ENCODE results near the gene ZBTB20. TPM values are rescaled to one million over a fixed set of nuclear protein-coding genes. Genes with fewer than 3 reads are reported as not detected.

The ZBTB20 gene
- total RNA-seq, 2 experiments from 2014 or later: 8.1 TPM

DNA sequence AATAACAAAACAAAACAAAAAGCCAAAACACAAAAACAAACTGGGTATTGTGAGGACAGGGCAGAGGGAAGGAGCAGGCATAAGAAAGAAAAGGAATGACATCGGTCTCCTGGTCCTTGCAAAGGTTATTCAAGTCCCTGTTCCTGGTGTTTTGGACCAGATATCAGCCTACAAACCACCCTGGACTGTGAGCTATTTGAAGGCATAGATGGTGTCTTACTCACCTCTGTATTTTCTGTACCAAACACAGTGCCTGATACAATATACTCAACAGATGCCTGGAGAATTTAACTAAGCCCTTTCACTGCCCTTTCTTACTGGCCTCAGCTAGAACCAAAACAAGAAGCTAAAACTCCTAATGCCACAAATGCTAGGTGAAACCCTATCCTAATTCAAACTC lies 656.3 kb downstream of the ZBTB20 start:
- H3K27me3 Mint-ChIP-seq (ENCODE audit: low read depth): no peaks in the 10 kb centered on the region
- no peak overlapping the region for H3K4me3 Mint-ChIP-seq
- CTCF ChIA-PET: no interaction called here
- no peaks in the 10 kb centered on the region for H3K36me3 Mint-ChIP-seq (ENCODE audit: low read depth)
- POLR2A ChIA-PET: no interaction called here
- no peak for ATAC-seq
- H3K27ac Mint-ChIP-seq: no peak overlapping the region
- H3K9me3 Mint-ChIP-seq (ENCODE audit: insufficient read depth): no peaks in the 10 kb centered on the region
- peaks cover 5% of the 10 kb centered on the region for H3K4me1 Mint-ChIP-seq (ENCODE audit: low read depth)
- DNase-seq: no peak

DNA sequence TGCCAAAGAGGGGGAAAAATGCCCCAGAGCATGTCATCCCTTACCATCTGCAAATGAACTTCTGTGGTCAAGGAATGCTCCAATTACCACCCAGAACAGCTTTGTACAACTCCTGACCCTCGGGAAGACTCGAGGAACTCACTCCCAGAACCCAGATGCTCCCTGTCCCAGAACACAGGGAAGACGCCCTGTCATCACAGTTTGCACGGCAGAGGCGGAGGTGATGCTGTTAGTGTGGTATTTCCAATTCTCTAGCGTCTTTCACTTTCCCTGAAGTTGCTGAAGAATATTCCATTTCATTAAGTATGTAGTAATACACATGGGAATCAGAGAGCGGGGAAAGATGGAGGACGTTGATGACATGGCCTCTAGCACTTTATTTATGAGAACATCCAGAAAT lies 659.6 kb downstream of the ZBTB20 start:
- DNase-seq (no peak), ATAC-seq (no peak)
- POLR2A ChIA-PET: no interaction called here
- Mint-ChIP-seq H3K4me3 (no peak overlapping the region), H3K4me1 (ENCODE audit: low read depth) (no peaks in the 10 kb centered on the region), H3K27ac (no peak overlapping the region), H3K27me3 (ENCODE audit: low read depth) (no peaks in the 10 kb centered on the region), H3K9me3 (ENCODE audit: insufficient read depth) (no peaks in the 10 kb centered on the region), H3K36me3 (ENCODE audit: low read depth) (no peaks in the 10 kb centered on the region)
- CTCF ChIA-PET: no interaction called here

DNA sequence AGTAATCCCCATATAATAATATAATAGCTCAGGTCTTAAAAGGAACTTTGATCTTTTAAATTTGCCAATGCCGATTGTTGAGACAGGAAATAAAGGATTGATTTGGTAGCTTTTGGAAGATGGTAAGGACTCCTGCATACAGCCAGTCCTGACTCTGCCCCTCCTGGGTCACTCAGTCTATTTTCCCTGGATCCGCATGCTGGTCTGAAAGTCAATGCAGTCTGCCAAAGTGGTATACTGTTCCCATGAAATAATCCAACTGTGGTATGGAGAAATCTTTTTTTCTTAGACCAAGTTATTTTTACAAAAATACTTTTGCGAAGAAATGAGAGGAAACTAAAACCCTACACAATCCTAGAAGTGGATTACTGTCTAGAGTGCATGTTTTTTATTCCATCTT lies 662.2 kb downstream of the ZBTB20 start:
- Mint-ChIP-seq H3K27ac (no peak overlapping the region), H3K4me1 (ENCODE audit: low read depth) (peaks cover 15% of the 10 kb centered on the region), H3K9me3 (ENCODE audit: insufficient read depth) (no peaks in the 10 kb centered on the region), H3K27me3 (ENCODE audit: low read depth) (no peaks in the 10 kb centered on the region), H3K4me3 (no peak overlapping the region), H3K36me3 (ENCODE audit: low read depth) (no peaks in the 10 kb centered on the region)
- ChIA-PET CTCF (no interaction called here), POLR2A (no interaction called here)
- ATAC-seq: no peak
- no peak for DNase-seq

DNA sequence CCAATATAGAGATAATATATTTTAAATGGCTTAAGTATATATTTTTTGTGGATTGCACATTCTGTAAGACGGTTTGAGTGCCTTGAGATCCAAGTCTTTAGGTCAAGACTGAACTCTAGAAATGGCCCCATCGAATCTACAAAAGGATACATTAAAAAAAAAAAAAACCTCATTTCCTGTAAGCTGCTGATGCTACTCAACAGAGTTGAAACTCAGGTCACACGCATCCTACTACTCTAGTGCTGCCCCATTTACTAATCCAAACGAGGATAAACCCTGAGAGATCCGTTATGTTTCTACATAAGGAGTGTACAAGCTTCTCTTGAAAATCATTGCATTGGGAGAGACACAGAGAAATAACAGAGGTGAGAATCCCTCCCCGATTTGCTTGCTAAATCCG lies 666.0 kb downstream of the ZBTB20 start:
- no peaks in the 10 kb centered on the region for H3K36me3 Mint-ChIP-seq (ENCODE audit: low read depth)
- no peak overlapping the region for H3K27ac Mint-ChIP-seq
- H3K4me3 Mint-ChIP-seq: no peak overlapping the region
- DNase-seq (no peak), ATAC-seq (no peak)
- H3K27me3 Mint-ChIP-seq (ENCODE audit: low read depth): no peaks in the 10 kb centered on the region
- no peaks in the 10 kb centered on the region for H3K9me3 Mint-ChIP-seq (ENCODE audit: insufficient read depth)
- ChIA-PET POLR2A (no interaction called here), CTCF (no interaction called here)
- H3K4me1 Mint-ChIP-seq (ENCODE audit: low read depth): peaks cover 15% of the 10 kb centered on the region

DNA sequence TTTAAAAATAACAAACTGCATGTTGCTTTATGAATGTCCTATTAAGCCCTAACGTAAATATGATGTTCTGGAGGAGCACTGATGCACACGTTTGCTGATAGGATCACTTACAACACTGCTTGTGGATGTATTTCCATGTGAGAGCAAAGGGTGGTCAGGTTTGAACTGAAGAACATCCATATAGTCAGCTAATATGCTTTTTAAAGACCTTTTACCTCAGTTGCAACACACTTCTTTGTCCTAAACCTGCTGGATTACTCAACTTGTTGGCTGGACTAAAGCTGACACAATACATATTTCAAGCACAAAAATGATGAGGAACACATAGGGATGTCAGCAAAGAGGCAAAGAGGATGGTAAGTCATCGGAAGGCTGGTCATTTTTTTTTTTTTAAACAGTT lies 666.6 kb downstream of the ZBTB20 start:
- Mint-ChIP-seq H3K27me3 (ENCODE audit: low read depth) (no peaks in the 10 kb centered on the region), H3K4me1 (ENCODE audit: low read depth) (peaks cover 15% of the 10 kb centered on the region), H3K27ac (no peak overlapping the region), H3K36me3 (ENCODE audit: low read depth) (no peaks in the 10 kb centered on the region), H3K4me3 (no peak overlapping the region), H3K9me3 (ENCODE audit: insufficient read depth) (no peaks in the 10 kb centered on the region)
- ChIA-PET CTCF (no interaction called here), POLR2A (no interaction called here)
- DNase-seq: no peak
- no peak for ATAC-seq

DNA sequence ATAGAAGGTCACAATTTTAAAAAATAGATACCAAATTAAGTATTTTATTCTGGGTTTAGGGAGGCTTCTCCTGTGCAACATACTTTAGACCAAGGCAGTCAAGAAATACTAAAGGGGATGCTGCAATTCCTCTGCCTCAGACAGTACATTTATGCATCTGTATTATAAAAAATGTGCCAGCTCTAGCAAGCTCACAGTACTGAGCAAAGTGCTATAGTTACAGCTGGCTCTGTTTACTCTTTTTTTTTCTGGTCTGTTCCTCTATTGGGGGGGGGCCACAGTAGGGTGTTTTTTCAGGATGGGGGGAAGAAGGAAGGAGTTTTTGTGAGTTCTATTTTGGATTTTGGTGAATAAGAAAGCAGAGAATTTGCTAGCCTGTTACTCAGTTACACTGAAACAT lies 668.3 kb downstream of the ZBTB20 start:
- H3K4me3 Mint-ChIP-seq: no peak overlapping the region
- POLR2A ChIA-PET: no interaction called here
- ATAC-seq (no peak), DNase-seq (no peak)
- peaks cover 15% of the 10 kb centered on the region for H3K4me1 Mint-ChIP-seq (ENCODE audit: low read depth)
- H3K36me3 Mint-ChIP-seq (ENCODE audit: low read depth): no peaks in the 10 kb centered on the region
- no peaks in the 10 kb centered on the region for H3K9me3 Mint-ChIP-seq (ENCODE audit: insufficient read depth)
- CTCF ChIA-PET: no interaction called here
- H3K27me3 Mint-ChIP-seq (ENCODE audit: low read depth): no peaks in the 10 kb centered on the region
- H3K27ac Mint-ChIP-seq: no peak overlapping the region

DNA sequence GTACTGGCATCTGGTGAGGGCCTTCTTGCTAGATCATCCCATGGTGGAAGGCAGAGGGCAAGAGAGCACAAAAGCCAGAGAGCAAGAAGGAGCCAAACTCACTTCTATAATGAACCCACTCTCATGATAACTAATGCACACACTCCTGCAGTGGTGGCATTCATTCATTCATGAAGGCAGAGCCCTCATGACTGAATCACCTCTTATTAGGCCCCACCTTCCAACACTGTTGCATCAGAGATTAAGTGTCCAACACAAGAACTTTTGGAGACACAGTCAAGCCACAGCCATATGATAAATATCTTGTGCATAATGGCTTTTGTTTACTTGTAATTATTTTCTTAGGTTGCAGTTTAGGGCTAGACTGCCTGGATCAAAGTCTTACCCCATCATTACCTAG lies 670.6 kb downstream of the ZBTB20 start:
- Mint-ChIP-seq H3K27me3 (ENCODE audit: low read depth) (no peaks in the 10 kb centered on the region), H3K36me3 (ENCODE audit: low read depth) (no peaks in the 10 kb centered on the region), H3K27ac (no peak overlapping the region), H3K9me3 (ENCODE audit: insufficient read depth) (no peaks in the 10 kb centered on the region), H3K4me1 (ENCODE audit: low read depth) (peaks cover 8% of the 10 kb centered on the region), H3K4me3 (no peak overlapping the region)
- CTCF ChIA-PET: no interaction called here
- ATAC-seq (no peak), DNase-seq (no peak)
- POLR2A ChIA-PET: no interaction called here

DNA sequence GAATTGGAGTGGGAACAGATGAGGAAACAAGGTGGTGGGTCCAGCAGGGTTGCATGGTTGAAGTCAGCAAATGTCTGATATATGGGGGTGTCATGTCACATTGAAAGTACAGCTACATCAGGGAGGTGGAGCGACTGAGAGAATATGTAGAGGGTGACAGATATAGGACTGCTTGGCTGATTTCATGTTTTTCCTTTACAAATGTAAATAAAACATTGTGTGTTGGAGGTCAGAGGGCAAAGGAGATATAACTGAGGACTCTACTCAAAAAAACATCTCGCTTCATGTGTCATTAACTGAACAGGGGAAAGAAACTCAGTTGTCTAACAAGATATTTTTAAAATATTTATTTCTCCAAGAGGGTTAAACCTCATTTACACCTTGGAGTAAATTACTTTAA lies 675.6 kb downstream of the ZBTB20 start:
- no peaks in the 10 kb centered on the region for H3K36me3 Mint-ChIP-seq (ENCODE audit: low read depth)

DNA sequence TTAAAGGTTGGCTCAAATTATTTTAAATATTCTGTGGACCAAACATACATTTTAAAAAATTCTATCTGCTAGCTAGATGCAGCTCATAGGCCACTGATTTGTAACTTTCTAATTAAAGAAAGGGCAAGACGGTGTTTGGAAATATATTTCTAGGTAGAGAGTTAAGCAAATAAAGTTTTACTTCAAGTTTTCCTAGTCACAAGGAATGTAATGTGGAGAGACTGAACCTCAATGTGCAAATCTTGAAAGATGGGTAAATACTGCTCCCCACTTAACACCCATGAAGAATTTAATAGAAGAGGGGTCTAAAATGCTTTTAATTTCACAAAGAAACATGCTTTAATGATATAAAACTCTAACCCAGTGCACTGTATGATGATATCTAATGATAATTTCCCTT lies 678.0 kb downstream of the ZBTB20 start:
- DNase-seq (no peak), ATAC-seq (no peak)
- Mint-ChIP-seq H3K9me3 (ENCODE audit: insufficient read depth) (no peaks in the 10 kb centered on the region), H3K4me1 (ENCODE audit: low read depth) (no peaks in the 10 kb centered on the region), H3K27me3 (ENCODE audit: low read depth) (peaks cover 2% of the 10 kb centered on the region), H3K36me3 (ENCODE audit: low read depth) (no peaks in the 10 kb centered on the region), H3K4me3 (no peak overlapping the region), H3K27ac (no peak overlapping the region)
- CTCF ChIA-PET: no interaction called here
- POLR2A ChIA-PET: no interaction called here

More for the DNA sequence above, 675.6 kb downstream of the ZBTB20 start:
- DNase-seq (no peak), ATAC-seq (no peak)
- ChIA-PET POLR2A (no interaction called here), CTCF (no interaction called here)
- no peak overlapping the region for H3K27ac Mint-ChIP-seq
- peaks cover 2% of the 10 kb centered on the region for H3K27me3 Mint-ChIP-seq (ENCODE audit: low read depth)
- no peak overlapping the region for H3K4me3 Mint-ChIP-seq
- H3K9me3 Mint-ChIP-seq (ENCODE audit: insufficient read depth): no peaks in the 10 kb centered on the region
- H3K4me1 Mint-ChIP-seq (ENCODE audit: low read depth): no peaks in the 10 kb centered on the region

DNA sequence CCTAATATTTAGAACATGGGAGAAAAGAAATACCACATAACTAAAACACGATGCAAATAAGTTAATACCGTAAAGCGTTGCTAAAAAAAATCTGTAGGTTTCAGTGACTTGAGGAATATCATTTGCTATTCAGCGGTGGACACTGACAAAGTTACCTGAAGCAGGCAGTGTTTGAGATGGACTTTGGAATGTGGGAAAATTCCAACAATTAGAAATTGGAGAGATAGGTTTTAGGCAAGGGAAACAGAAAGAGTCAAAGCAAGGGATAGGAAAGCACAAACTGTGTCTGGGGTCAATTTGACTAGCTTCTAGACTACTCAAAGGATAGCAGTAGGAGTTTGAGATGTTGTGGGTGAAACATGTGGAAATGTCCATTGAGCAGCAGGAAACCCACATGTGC lies 680.3 kb downstream of the ZBTB20 start:
- Mint-ChIP-seq H3K4me3 (no peak overlapping the region), H3K27me3 (ENCODE audit: low read depth) (peaks cover 2% of the 10 kb centered on the region), H3K27ac (no peak overlapping the region), H3K9me3 (ENCODE audit: insufficient read depth) (no peaks in the 10 kb centered on the region), H3K4me1 (ENCODE audit: low read depth) (no peaks in the 10 kb centered on the region), H3K36me3 (ENCODE audit: low read depth) (no peaks in the 10 kb centered on the region)
- CTCF ChIA-PET: no interaction called here
- no peak for ATAC-seq
- POLR2A ChIA-PET: no interaction called here
- DNase-seq: no peak

DNA sequence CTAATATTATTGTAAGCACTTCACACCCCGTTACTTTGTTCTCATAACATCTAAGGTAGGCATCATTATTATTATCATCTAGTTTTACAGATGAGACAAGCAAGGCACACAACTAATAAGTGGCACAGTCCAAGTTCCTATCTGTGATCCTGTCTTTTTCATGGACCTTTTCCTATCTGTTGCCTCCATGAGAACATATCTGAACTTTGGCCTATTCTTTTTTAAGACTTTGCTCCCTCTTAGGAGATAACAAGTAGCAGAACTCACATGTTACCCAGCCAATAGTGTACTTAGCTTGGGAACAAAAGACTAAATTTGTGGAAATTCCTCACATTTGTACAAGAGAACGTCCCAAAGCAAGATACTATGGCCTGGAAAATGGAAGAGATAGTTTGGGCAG lies 680.8 kb downstream of the ZBTB20 start:
- Mint-ChIP-seq H3K27me3 (ENCODE audit: low read depth) (peaks cover 2% of the 10 kb centered on the region), H3K4me3 (no peak overlapping the region), H3K27ac (no peak overlapping the region), H3K4me1 (ENCODE audit: low read depth) (no peaks in the 10 kb centered on the region), H3K36me3 (ENCODE audit: low read depth) (no peaks in the 10 kb centered on the region), H3K9me3 (ENCODE audit: insufficient read depth) (no peaks in the 10 kb centered on the region)
- ATAC-seq: no peak
- POLR2A ChIA-PET: no interaction called here
- CTCF ChIA-PET: no interaction called here
- no peak for DNase-seq

DNA sequence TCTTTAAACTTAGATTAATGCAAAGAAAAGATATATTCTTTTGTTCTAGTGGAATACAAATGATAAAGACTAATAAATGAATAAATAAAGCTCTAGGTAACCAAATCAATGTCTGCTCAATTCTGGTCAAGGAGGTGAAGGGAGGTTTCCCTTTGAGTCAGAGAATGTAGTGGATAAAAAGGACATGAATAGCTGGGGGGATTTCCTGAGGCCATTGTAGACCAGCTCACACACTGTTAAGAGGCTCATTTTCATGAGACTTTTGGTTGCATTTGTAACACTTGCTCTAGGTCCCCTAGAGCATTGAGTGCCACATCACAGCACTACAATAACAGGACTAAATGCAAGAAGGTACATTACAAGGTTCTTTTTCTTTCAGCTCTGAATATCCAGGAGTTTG lies 682.5 kb downstream of the ZBTB20 start:
- Mint-ChIP-seq H3K36me3 (ENCODE audit: low read depth) (no peaks in the 10 kb centered on the region), H3K27ac (no peak overlapping the region), H3K9me3 (ENCODE audit: insufficient read depth) (no peaks in the 10 kb centered on the region), H3K27me3 (ENCODE audit: low read depth) (peaks cover 2% of the 10 kb centered on the region), H3K4me3 (no peak overlapping the region), H3K4me1 (ENCODE audit: low read depth) (no peaks in the 10 kb centered on the region)
- ChIA-PET POLR2A (no interaction called here), CTCF (interaction anchor here (0.8 to 1.7 kb wide), 3 partner anchors 17 to 46 kb away, joined by 3 to 4 read pairs (median 3); no protein-coding TSS in a partner anchor)
- DNase-seq: no peak
- ATAC-seq: no peak

DNA sequence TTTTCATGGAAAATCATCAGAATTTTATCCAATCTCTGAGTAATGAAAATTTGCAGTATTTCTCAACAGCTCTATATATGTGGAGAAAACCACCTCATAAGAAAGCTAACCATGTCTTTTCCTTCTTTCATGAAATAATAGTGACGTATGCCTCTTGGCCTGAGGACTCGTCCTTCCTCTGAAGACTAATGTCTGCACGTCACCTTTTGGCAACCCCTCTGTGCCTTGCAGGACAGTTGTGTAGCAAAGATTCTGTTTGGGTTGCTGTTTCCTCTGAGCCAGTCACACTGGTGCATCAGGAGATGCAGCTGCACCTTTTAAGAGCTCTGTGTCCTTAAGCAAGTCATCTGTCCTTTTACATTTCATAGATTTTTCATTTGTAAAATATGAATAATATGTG lies 684.3 kb downstream of the ZBTB20 start:
- Mint-ChIP-seq H3K27me3 (ENCODE audit: low read depth) (no peaks in the 10 kb centered on the region), H3K4me3 (no peak overlapping the region), H3K27ac (no peak overlapping the region), H3K36me3 (ENCODE audit: low read depth) (no peaks in the 10 kb centered on the region), H3K9me3 (ENCODE audit: insufficient read depth) (no peaks in the 10 kb centered on the region), H3K4me1 (ENCODE audit: low read depth) (no peaks in the 10 kb centered on the region)
- CTCF ChIA-PET: no interaction called here
- no peak for DNase-seq
- POLR2A ChIA-PET: interaction anchor here (0.7 kb wide), 1 partner anchor 11 kb away, joined by 3 read pairs; no protein-coding TSS in a partner anchor
- ATAC-seq: no peak
